H1 (cell line): ENCODE measurements around the gene WBP1. TPM values are rescaled to one million over a fixed set of nuclear protein-coding genes. Genes with fewer than 3 reads are reported as not detected.

Source experiments
- BACH1 ChIP-seq: IDR thresholded peaks from 2 replicates; pipeline ENCODE4 v1.6.1; 2012; ENCODE audit warnings: low read length, improper control_type of control experiment
- NANOG ChIP-seq: IDR thresholded peaks from 2 replicates; pipeline ENCODE4 v1.6.1; 2011; ENCODE audit warnings: low read length, low read depth, mild to moderate bottlenecking, inconsistent platforms; ENCODE audit not compliant: insufficient read depth, poor library complexity, severe bottlenecking
- RBBP5 ChIP-seq: IDR thresholded peaks from 2 replicates; pipeline ENCODE4 v1.7.1; 2012; ENCODE audit warnings: low read depth, mild to moderate bottlenecking, inconsistent platforms, low read length, moderate library complexity, borderline replicate concordance
- polyA plus RNA-seq, 7 experiments: library from polyadenylated mRNA; depleted of rRNA in 3 of 7; stranded (reverse) in 5 of 7; unstranded in 2 of 7; fragments of >200 nt in 5 of 7; fragments of 200-250 nt in 2 of 7; gene quantifications; 1 replicate in 5 of 7; 2 replicates in 1 of 7; 4 replicates in 1 of 7; pipeline versions ENCODE4 v1.2.1 to v1.2.3, GENCODE V29; 2011 to 2013; ENCODE audit warnings: missing spikeins in 2 of 7, mixed read lengths in 2 of 7
- total RNA-seq: library from RNA; stranded (reverse); fragmentation: NEBNext Ultra II Directional; extraction: Animal tissue kit (Norgen Biotek cat#: 25700); gene quantifications from 2 replicates; pipeline ENCODE4 v1.2.1, GENCODE V29; 2021

The WBP1 gene
- total and polyA plus RNA-seq, 2 of the 8 experiments (the other 6 are each of a cell fraction or from before 2014, with no cell fraction given), result 57.2 to 190 TPM

DNA sequence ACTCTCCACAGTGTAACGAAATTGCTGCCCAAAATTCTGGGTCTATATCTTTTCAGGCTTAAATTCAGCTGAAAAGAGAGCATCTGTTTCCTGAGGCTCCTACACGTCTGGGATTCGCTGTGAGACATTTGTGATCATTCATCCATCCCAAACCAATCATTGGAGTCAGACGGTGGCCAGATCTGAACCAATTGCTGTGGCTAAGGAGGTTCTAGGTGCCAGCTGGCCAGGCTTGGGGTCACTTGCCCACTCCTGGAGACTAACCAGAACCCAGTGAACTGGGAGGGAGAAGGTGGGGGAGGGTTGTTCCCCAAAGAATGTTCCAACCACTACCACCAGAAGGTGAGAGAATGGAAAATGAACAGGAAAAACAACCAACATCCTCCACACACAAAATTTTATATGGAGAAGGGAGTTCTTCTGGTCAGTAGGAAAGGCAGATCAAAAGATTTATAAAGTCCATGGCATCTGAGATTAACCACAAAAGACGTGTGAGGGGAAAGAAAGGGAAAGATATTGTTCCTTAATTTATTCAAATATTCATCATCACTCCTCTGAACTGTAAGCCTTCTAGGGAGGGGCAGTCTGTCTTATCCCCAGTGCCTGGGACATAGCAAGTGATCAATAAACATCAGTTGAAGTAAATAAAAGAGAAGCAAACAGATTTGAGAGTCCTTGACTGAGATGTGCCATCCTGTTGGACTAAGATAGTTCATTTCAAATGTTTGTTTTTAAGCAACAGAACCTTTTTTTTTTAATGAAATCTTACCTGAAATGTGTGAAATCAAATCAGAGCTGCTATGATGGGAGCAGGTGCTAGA, 13.5 kb upstream of the WBP1 start (continued):
- TF ChIP-seq RBBP5 (no peak), BACH1 (no peak), NANOG (no peak)
